AG04449 (cell line): ENCODE measurements around the gene OR8H3.
"Not testable (repeated sequence)": the region's sequence is repeated elsewhere in the genome, so short reads cannot be mapped to it uniquely, and the experiment has no call there.

Experiments used
- CTCF ChIA-PET: fragments of 350-600 bp; formaldehyde crosslinking; extraction: SDS; loops from one replicate; lab custom pipeline; 2021; ENCODE audit warnings: antibody characterized with exemption; lab: Yijun Ruan, JAX
- POLR2A ChIA-PET: fragments of 400-600, 350-600 bp; formaldehyde crosslinking; extraction: SDS; loops from one replicate; lab custom pipeline; 2020; ENCODE audit warnings: antibody characterized with exemption, inconsistent platforms; lab: Yijun Ruan, JAX
- DNase-seq: peaks from one replicate; pipeline ENCODE4 v3.0.0-alpha.2; 2010; ENCODE audit warnings: low read depth, low spot score
- H3K4me3 ChIP-seq: 2 replicates; pipeline ENCODE4 v1.5.1; 2011; ENCODE audit warnings: low read depth, mild to moderate bottlenecking, control low read depth, low read length
- CTCF ChIP-seq: IDR thresholded peaks from one replicate; pipeline ENCODE4 v1.5.1; 2011; ENCODE audit warnings: mild to moderate bottlenecking, moderate library complexity, low read length, control low read depth, inconsistent platforms; ENCODE audit not compliant: insufficient read depth; ENCODE audit errors: missing control alignments

OR8H3 gene

GRCh38 chr11:56122073-56122472 is at the start of gene OR8H3:
Gene OR8H3 (plus strand): TSS chr11:56122373. CDS start chr11:56122373, 0 bp downstream.
- POLR2A ChIA-PET, result no interaction called here
- DNase-seq, result no peak
- no peak for TF ChIP-seq CTCF
- CTCF ChIA-PET, result no interaction called here
- H3K4me3 ChIP-seq, result no peak within 1 kb of the TSS

DNA sequence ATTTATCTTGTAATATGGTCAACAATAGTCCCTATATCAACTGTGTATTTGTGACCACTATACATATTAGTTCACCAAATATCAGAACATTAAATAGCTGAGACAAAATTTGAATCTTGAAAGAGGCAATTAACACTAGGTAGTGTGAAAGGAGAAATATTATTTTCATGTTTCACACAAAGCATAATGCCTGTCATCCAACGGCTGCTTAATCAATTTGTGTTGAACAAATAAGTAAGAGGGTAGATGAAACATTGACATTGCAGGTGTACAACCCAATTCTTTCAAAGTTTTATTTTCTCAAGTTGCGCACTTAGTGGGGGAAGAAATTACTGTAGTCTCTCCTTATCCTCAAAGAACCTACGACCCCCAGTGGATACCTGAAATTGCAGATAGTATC is 32.5 kb upstream of the OR8H3 start:
- H3K4me3 ChIP-seq, result no peak overlapping the region
- CTCF ChIA-PET, result no interaction called here
- no peak for TF ChIP-seq CTCF
- POLR2A ChIA-PET, result no interaction called here
- DNase-seq, result no peak

DNA sequence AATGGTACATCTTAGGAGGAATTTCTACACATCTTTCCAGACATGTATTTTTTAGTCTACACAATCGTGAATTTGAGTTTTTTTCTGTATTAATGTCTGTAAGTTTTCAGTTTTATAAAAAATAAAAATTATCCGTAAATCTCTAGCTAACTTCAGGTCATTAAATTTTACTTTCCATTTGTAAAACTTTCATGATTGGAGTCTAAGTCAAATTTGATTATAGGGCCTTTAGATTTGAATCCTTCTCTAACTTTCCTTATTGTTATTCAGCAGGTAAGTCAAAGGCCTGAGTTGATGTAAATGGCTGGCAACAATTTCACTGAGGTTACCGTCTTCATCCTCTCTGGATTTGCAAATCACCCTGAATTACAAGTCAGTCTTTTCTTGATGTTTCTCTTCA is 29.2 kb upstream of the OR8H3 start, which contains the start of gene OR8I2:
TSS of gene OR8I2 (plus strand) at position 301 of the 400 bp plus-strand sequence. CDS start at position 301, 0 bp downstream.
- no peak within 1 kb of the TSS for H3K4me3 ChIP-seq
- ChIA-PET POLR2A (no interaction called here), CTCF (no interaction called here)
- DNase-seq, result no peak
- no peak for TF ChIP-seq CTCF

DNA sequence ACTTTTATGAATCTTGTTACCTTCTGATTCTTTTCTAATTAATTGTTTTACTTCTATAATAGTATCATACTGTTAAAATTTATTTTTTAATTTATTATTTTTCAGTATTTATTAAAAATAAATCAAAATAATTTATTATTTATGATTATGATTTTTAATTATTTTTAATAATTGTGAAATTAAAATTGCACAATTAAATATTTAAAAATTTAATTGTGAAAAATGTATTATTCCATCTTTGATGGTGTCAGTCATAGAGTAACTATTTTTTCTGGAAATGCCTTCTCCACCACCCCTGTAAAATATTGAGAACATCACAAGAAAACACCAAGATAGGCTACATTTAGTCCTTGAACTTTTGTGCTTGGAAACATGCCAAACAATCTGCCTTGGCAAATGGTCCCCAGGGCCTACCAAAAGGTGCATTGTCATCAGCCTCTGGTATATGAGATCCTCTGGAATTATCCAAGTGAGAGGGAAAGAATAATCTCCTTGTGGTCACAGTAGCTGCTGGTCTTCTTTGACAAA is 18.9 kb upstream of the OR8H3 start, which contains the start of gene OR8H2:
TSS of gene OR8H2 (plus strand) at position 478 of the 528 bp plus-strand sequence. CDS start 1,356 bp downstream, outside the sequence.
- ChIA-PET CTCF (no interaction called here), POLR2A (no interaction called here)
- no peak for DNase-seq
- H3K4me3 ChIP-seq, result no peak within 1 kb of the TSS
- TF ChIP-seq CTCF, result no peak

DNA sequence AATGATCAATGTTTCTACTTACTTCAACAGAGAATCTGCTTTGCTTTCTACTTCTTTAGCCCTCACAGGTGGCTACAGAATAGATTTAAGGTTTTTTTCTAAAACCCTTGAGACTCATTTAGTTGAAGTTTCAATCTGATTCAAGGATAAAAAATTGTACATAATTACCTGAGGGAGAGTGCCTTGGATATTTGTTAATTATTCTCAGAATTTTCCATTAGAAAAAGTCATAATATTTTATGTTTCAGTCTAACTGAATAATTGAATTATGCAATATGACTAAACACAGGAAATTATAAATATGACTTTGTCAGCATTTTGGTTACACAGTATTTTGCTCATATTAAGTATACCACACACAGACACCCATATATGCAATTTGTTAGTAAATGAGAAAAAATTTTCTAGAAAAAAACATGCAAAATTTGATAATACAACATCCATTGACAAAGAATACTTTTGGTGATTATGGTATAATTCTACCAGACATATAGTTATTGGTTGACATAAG is 18.0 kb downstream of the OR8H3 start, which contains the start of gene OR8J3:
TSS of gene OR8J3 (minus strand) at position 51 of the 511 bp plus-strand sequence. CDS start 2,483 bp downstream, outside the sequence.
- ChIA-PET POLR2A (no interaction called here), CTCF (no interaction called here)
- no peak for DNase-seq
- no peak within 1 kb of the TSS for H3K4me3 ChIP-seq
- no peak for TF ChIP-seq CTCF

GRCh38 chr11:56143681-56144080 is 21.5 kb downstream of the OR8H3 start:
- DNase-seq, CTCF ChIA-PET, POLR2A ChIA-PET, H3K4me3 ChIP-seq: not testable (repeated sequence)

- H3K4me3 ChIP-seq, result no peak overlapping the region
- POLR2A ChIA-PET, result no interaction called here
- no peak for TF ChIP-seq CTCF
- CTCF ChIA-PET, result no interaction called here
- no peak for DNase-seq
Observed at GRCh38 chr11:56151376-56151775, 29.2 kb downstream of the OR8H3 start.
